ENCODE data around the gene STAT4.

STAT4 gene

DNA sequence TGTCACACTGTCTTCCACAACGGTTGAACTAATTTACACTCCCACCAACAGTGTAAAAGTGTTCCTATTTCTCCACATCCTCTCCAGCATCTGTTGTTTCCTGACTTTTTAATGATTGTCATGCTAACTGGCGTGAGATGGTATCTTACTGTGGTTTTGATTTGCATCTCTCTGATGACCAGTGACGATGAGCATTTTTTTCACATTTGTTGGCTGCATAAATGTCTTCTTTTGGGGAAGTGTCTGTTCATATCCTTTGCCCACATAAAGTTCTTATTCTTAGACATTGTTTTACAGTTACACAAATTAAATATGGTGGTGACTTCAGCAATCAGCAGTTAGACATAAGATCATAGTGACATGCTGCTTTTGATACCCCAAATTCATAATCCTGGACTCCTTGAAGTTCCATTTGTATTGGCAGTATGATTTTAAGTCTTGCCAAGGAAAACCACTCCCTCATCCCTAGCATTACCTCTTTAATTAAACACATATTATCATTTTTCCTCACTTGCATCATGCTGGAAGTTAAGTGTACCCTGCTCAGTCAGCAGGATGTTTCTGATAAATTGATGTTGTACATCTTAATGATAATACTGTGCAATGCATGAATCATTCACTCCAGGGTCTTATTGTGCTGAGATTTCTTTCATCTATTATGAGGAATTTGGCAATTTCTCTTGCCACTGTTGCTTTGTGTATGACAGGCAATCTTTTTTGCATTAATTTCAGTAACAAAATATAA lies 69.2 kb downstream of the STAT4 start:
- no peak for DNase-seq

DNA sequence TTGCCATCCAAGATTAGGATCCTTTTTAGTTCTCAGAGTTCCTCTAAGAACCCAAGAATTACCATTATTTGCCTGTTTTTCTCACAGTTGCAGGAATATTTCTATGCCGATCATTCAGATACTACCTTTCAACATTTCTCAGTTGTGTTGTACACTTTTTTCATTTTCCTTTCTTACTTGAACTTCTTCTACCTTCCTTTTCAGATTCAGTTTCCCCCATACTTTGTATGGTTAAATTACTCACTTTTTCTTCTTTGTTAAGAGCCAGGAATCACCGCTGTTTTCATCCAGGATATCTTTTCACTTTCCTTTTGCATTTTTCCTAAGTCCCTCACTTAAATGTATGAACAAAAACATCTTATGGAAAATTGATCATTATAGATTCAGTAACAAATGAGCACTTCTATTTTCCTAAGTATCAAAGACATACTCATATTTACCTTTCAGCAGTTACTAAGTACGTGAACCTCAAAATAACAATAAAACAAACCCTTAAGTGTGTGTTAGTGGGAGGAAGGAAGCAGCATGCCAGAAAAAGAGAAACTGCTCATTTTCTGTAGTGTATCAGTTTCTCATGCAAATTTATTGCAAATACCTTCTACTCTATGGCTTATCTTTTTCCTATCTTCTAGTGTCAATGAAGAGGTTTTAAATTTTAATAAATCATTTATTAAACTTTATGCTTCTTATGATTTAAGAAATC lies 72.5 kb downstream of the STAT4 start:
- DNase-seq = no peak

DNA sequence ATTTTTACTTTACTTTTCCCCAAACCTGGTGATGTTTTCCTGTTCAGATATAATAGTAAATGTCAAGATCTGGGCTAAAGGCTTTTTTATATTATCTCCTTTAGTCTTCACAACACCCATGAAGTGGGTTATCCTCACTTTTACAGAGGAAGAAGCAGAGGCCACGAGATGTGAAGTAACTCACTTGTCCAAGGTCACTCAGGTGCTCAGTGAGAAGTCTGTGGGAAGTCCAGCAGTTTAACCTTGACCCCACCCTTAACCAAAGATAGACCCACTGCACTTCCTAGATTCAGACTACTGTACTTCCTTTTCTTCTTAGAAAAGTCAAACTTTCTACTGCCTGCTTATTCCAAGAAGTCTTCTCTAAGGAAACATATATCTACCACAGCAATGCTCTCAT lies 80.5 kb downstream of the STAT4 start:
- no peak for DNase-seq

DNA sequence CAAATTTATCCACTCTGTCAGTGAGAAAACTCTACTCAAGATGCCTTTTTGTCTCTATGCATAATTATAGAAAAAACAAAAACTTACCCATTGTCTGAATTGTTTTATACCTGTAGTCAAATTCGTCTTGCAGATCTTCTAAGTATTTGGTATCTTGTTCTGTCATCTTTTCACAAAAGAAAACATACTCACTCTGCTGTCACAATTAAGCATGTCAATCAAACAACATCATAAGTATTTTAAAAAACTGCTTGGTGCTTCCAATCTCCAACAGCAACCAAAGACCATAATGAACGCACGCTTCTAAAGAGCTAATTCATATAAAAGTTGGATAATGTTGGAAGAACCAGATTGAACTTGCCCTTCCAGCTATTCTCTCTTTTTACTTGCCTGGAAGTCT lies 81.2 kb downstream of the STAT4 start:
- no peak for DNase-seq

DNA sequence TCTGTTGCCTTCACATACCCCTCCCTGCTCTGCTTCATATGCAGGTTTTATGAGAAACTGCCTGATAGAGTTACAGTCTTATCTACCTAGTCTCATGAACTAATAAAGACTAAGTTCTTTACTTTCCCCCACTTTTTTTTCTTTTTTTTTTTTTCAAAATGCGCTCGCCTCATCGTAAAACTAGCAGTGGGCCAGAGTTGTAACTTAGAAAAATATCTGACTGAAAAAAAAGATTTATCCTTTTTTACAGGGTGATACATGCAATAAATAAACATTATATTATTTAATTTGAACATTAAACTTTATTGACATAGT lies 83.9 kb downstream of the STAT4 start:
- DNase-seq = no peak

DNA sequence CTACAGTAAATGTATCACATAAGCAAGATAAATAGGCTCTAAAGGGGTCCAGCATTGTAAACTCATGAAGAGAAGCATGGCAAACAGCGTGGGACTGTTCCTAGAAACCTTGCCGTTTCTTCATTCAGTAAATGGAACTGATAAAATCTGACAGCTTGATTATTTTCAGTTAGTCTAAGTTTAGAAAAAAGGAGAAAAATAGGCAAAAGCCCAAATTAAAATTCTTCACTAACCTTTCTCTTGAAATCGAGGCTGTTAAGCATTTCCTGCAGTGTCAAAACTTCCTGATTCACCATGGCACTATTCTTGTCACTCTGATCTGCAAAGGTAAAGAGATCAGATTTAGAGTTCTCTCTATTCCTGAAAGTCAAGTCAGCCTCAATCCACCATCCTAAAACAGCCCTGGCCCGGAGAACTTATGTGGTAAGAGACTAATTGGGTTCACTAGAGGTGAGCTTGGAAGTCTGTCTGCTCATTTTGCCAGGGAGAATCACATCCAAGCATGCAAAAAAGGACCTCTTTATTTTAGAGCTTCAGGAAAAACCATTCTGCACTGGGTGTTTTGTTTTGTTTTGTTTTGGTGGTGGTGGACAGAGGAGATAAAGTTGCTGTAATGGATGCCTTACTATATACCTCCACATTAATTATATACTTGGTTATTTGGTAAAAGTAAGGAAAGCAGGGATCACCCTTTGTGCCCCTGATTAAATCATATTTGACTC lies 84.4 kb downstream of the STAT4 start:
- no peak for DNase-seq

DNA sequence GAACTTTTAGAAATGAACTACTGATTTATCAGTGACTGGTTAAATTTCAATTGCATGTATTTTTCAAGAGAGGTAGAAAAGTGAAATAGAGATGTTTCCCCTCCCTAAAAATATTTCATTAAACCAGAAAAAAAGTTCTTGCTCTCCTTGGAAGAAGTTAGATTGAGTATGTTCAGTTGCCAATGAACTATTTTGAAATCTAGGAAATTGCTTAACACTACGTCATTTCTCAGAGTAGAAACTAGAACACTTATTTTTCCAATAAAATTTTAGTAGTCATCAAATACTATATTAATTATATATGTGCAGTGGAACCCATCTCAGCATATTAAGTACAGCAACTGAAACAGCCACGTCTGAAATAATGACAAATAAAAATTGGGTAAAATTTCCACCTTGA lies 85.0 kb downstream of the STAT4 start:
- no peak for DNase-seq

DNA sequence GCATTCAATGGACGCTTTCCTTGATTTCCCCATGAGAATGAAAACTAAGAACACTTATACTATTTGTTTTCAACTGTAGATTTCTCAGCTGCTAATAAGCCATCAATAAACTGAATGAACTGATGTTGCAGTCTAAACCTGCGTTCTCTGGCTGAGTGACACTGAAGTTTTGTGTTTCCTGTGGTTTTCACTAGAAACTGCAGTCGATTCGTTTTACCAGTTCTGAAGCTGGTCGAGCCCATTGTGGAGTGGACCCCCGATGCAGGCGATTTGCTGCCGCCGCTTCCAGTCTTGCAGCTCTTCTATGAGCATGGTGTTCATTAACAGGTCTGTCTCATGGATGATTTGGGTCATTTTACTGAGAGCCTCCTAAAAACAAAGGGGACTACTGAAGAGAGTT lies 86.2 kb downstream of the STAT4 start:
- DNase-seq = no peak

DNA sequence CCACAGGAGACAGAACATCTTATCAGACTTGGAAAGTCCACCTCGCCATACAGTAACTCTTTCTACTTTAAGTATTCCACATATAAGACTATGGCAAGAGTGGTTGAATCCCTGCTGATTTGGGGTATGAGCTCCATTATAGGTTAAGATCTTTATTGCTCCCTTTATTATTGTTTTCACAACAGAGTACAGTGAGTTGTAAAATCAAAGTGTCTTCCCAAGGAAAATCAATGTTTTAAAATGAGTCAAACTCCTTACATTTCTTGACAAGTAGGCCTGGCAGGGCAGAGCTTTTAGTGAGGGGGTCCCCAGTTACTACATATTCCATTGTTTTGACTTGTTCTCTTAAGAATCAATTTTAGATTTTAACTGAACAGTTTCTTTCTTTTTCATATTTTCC lies 87.2 kb downstream of the STAT4 start:
- DNase-seq = no peak

DNA sequence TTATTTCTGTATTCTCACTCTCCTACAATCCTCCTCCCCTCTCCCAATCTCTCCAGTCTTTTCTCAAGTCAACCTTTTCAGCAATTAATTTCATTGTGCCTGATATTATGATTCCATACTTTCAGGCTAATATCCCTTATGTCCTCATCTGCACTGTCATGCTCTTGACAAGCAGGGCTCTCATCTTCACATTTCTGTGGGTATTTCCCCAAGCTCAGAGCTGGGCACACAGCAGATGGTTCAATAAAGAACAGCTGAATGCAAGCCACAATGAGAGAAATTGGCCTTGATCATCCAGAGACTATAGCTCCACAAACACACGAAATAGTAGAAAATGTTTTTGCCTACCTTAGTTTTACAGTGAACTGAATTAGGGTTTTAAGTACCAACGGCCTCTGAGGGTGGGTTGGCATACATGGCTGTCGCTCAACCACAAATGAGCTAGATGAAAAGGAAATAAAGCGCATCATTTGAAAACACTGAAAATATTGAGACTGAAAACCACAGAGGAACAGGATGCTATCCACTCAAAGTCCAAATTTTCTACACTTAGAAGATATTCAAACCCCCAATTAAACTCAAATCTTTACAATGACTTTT lies 89.3 kb downstream of the STAT4 start:
- DNase-seq = no peak

DNA sequence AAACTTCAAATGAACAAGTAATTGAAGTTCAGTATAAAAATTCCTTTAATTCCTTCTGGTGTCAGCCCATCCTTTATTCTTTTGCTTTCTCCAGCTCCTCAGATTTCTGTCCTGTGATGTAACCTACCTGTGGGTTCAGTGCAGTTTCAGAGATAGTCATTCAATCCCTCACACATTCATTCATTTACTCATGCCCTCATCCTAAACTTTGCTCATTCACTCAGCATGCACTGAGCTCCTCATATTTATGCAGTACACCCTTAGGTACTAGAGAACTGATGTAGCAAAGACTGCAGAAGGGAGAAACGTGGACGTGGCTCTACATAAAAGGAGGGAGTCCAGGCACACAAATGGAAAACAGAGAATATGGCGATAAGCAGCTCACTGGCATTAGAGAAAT lies 91.5 kb downstream of the STAT4 start:
- no peak for DNase-seq

DNA sequence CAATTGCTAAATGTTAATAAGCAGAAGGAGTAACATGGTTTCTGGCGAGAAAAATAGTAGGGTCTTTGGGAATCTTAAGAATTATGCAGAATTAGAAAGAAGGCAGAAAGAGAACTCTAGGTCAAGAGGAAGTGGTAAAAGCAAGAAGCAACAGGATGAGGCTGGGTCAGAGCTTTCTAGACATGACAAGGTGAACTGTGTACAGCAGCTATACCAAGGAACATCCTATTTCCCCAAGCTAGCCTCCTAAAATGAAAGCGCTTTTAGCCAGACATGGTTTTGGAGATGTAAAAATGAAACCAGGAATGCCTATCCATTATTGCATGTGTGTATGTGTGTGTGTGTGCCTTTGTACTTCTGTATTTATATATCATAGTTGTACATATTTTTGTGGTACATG lies 94.6 kb downstream of the STAT4 start:
- DNase-seq = no peak

DNA sequence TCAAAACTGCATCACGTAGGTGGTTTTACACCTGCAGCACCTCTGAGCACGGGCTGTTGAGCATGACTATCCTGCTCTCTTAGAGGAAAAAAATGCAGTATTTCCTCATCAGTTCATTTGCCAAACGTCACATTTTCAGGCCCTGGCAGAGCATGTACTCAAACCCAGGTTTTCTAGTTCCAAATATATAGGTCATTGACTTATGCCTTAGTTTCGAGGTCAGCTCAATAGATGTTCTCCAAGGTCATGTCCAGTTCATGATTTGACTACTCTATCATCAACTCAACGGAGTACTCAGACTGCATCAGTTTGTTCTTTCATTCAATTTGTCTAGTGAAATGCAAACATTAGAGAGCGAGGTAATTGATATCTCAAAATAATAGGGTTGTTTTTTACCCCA lies 97.5 kb downstream of the STAT4 start:
- no peak for DNase-seq

DNA sequence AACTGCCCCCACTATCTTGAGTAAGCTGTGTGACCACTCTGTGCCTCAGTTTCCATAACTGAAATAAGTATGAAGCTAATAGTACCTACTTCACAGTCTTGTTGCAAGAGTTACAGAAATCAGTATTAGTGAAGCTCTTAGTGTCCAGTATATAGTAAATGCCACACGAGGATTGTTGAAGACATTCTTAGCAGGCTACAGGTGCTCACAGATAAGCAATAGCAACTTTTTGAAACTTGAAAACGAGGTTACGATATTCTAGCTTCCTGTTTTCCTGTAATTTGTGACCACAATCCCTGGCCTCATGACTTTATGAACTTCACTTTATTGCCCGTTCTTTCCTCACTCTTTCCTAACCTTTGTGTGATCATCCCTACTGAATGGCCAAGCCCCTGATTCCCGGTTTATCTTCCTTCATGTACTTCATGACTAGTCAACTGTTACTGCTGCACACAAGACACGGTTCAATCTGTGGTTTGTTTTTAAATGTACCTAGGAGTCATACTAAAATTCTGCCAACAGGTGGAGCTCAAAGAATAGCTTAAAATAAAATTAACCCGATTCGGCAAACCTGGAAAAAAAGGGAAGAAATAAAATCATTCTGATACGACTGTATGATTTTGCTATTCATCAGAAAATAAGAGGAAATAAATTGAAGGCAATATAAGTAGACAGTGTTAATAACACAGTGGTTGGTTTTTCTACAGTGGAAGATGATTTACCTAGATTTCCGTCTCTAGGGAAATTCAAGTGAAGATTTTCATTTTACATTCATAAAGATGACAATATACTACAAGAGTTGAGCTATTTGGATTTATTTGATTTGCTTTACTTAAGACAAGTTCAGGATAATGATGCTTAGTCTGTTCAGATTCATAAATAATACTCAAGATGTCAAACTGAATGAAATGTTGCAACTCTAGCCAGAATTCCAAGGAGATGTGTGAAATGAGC lies 98.7 kb downstream of the STAT4 start:
- DNase-seq = no peak

DNA sequence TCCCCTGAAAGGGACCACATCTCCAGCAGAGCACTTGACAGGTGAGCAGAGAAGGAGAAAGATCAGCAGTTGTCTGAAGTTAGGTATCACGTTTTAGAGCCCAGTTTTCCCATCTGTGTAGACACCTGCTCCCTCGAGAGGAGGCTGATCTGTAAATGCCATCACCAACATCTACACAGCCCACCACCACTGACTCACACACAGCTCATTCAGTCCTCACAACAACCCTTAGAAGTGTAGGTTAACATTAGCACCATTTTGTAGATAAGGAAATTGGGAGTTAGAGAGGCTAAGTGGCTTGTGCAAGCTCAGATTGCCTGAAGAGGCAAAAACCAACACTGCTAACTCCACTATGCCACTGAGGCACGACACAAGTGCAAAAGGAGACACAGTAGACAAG lies 99.6 kb downstream of the STAT4 start:
- DNase-seq = no peak

DNA sequence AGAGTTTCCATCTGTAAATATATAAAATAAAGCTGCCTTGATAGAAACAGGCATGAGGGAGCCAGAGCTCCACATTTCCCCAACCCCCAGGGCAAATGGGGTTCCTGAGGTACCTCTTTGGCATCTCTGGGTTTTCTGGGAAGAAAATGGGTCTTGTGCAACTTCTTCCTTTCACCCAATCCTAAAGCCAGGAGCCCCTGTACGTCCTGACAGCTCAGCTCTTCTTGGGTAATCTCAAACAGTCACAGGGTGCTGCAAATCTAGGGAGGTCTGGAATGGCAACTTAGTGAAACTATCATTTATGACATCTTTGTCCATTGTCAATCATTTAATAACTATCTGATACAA lies 100.2 kb downstream of the STAT4 start:
- DNase-seq = no peak

DNA sequence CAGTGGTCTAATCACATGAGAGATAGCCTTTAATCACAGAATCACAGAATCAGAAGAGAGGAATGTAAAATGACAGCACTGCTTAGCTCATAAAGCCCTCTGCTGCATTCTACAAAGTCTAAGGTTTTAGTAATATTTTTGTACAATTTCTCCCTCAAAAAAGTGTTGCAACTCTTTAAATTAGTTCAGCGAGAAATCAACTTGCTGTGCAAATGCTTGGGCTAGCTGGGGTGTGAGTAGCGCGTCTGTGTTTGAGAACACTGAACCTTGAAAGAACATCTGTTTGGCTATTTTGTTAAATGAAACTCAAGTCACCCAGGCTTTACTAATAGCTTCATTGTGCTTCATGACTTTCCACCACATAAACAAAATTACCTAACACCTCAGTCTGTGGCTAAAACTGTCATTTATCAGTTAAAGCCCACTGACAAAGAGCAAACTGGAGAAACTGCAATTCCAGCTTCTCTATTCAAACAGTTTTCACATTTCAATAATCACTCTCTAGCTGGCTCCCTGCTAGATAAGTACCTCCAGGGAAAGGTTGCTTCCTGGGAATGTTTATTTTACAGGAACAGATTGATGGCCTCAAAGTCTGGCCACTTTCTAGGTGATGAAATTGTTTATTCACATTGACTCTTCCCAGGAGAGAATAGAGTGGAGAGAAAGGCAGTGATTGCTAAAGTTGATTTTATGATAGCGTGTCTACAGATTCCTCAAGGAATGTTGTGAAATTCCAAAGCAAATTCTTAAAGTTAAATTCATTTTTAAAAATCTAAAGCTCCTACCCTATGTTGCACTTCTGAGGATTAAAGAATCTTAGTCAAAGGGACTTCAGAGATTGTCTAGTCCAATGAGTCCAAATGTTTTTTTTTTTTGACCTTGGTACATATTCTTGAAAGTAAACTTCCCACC lies 100.8 kb downstream of the STAT4 start:
- no peak for DNase-seq

DNA sequence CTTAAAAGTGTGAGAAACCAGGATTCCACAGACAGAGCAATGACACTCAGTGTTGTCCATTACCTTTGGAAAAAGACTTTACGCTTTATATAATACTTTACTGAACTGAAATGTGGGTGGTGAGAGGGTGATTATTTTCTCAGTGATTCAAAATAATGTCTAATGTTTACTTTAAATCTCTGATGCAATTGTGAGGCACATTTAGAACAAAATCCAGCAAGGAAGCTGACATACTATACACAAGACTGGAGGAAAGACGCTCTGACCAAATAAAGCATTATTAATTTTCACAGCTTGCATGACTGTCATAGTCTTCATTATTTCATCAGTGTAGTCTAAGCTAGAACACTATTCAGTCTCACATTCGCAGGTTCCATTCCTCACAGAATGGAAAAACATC lies 102.7 kb downstream of the STAT4 start:
- no peak for DNase-seq

DNA sequence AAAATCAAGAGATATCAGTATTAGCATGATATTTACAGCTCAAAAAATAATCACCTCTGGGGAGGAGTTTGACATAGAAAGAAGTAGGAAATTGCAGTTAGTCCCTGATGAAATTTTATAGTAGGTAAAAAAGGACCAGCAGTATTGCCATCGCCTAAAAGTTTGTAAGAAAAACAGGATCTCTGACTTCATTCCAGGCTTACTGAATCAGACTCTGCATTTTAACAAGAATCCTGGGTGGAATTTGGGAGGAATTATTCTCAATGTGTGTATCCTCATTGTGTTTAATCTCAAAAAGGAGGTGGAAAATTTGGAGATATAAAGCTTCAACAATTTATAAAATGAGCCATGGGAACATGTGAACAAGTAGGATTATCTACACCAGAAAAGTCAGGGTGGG lies 105.7 kb downstream of the STAT4 start:
- DNase-seq = no peak

DNA sequence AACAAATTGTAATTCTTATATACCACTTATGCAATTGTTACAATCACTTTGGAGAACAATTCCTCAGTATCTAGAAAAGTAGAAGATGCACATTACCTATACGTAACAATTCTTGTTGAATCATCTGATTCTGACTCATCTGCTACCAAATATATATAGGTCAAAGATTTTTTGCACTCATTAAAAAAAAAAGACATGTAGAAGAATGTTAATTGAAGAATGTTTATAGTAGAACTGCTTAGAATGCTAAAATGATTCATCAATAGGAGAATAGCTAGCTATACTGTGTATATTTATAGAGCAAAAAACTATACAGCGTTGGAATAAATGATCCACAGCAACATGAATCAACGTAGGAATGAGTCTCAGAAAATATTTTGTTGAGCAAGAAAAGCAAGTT lies 107.4 kb downstream of the STAT4 start:
- DNase-seq = no peak

DNA sequence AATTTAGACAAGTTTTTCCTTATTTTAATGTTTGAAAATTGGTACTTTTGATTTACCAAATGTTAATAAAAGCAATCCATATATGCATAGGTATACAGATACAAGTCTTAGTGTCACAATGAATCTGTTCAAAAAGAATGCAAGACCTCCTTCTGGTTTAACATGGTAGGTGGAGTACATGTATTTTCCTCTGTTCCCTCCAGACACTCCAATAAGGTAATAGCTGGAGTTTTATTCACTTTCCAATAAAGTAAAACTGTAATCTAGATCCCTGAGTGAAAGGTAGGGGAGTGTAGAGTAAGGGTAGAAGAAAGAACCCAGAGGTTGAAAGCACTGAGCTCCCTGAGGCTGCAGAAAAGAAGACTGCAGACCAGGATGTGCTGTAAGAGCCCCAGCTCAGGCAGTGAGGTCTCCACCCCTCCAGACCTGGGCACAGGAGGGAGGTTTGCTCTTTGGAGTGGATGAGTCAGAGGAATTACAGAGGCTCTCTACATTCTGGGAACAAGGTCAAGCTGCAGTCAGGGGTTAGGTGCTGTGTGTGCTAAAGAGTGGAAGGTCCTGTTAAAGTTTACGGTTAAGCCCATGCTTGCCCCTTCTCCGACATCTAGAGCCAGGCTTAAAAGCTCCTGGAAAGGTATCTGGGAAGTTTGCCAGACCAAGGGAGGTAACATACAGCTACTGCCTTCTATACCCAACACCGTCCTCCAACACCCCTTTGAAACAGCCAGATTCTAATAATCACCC lies 109.2 kb downstream of the STAT4 start:
- DNase-seq = no peak

Measured in activated CD4-positive, alpha-beta T cell treated with anti-CD3 and anti-CD28 coated beads for 1 hour (primary cell).